NCI-H2196 (cell line): ENCODE results near the gene PDILT.

Source experiments
- DNase-seq: peaks from one replicate; lab custom pipeline; 2025; ENCODE audit not compliant: unreplicated experiment; lab: John Stamatoyannopoulos, UW

PDILT gene

GRCh38 chr16:20402651-20403050 lies 1.9 kb downstream of the PDILT start:
- DNase-seq = no peak

- peak; percentile 14 for DNase-seq
Measured at GRCh38 chr16:20401475-20402016, 3.0 kb downstream of the PDILT start.

GRCh38 chr16:20401066-20401465 lies 3.5 kb downstream of the PDILT start:
- peak; percentile 9 for DNase-seq

- DNase-seq = no peak
Measured at GRCh38 chr16:20399185-20399584, 5.4 kb downstream of the PDILT start.

- DNase-seq = no peak
Measured at GRCh38 chr16:20398603-20399002, 5.9 kb downstream of the PDILT start.

GRCh38 chr16:20397468-20398074 lies 7.0 kb downstream of the PDILT start:
- DNase-seq = no peak

- DNase-seq = no peak
Measured at GRCh38 chr16:20396846-20397467, 7.6 kb downstream of the PDILT start.

- no peak for DNase-seq
Measured at GRCh38 chr16:20395946-20396345, 8.6 kb downstream of the PDILT start.

- peak; percentile 27 for DNase-seq
Measured at GRCh38 chr16:20393801-20394577, 10.5 kb downstream of the PDILT start.

- DNase-seq = no peak
Measured at GRCh38 chr16:20391045-20391444, 13.5 kb downstream of the PDILT start.

GRCh38 chr16:20388854-20389253 lies 15.7 kb downstream of the PDILT start:
- DNase-seq = no peak

GRCh38 chr16:20387978-20388377 lies 16.6 kb downstream of the PDILT start:
- DNase-seq = no peak

- peak; percentile 68 for DNase-seq
Measured at GRCh38 chr16:20385844-20386832, 18.4 kb downstream of the PDILT start.

GRCh38 chr16:20383106-20384029 lies 21.2 kb downstream of the PDILT start:
- DNase-seq = peak; percentile 82

GRCh38 chr16:20382202-20382948 lies 22.2 kb downstream of the PDILT start:
- no peak for DNase-seq

- no peak for DNase-seq
Measured at GRCh38 chr16:20380782-20381181, 23.8 kb downstream of the PDILT start.

GRCh38 chr16:20377181-20377580 lies 27.4 kb downstream of the PDILT start:
- no peak for DNase-seq

GRCh38 chr16:20372701-20373100 lies 31.8 kb downstream of the PDILT start:
- no peak for DNase-seq

GRCh38 chr16:20369452-20370054 lies 35.0 kb downstream of the PDILT start:
- no peak for DNase-seq
